ENCODE measurements around the gene PREP. TPM values are rescaled to one million over a fixed set of nuclear protein-coding genes. Genes with fewer than 3 reads are reported as not detected.

PREP gene
- polyA plus RNA-seq, 2 of the 4 experiments (the other 2 are of a cell fraction) = 18.9 to 29.7 TPM

- ChIA-PET CTCF (no interaction called here), POLR2A (no interaction called here)
- no peak overlapping the region for H3K4me3 ChIP-seq
- H3K4me1 ChIP-seq = no peaks in the 10 kb centered on the region
- DNase-seq (ENCODE audit: low read depth in 1 of 2, low spot score in 1 of 2) (no peak), FAIRE-seq (no peak), ATAC-seq (no peak)
- H3K9me3 ChIP-seq = no peaks in the 10 kb centered on the region
- no peak overlapping the region for H3K27ac ChIP-seq
- TF ChIP-seq MAX (IDR thresholded peaks at IDR 0.05) = no peak
- TF ChIP-seq NPAS2 (CRISPR knock-in tag; IDR thresholded peaks at IDR 0.05; ENCODE audit: borderline replicate concordance) = no peak
- TF ChIP-seq, protein P1, sequence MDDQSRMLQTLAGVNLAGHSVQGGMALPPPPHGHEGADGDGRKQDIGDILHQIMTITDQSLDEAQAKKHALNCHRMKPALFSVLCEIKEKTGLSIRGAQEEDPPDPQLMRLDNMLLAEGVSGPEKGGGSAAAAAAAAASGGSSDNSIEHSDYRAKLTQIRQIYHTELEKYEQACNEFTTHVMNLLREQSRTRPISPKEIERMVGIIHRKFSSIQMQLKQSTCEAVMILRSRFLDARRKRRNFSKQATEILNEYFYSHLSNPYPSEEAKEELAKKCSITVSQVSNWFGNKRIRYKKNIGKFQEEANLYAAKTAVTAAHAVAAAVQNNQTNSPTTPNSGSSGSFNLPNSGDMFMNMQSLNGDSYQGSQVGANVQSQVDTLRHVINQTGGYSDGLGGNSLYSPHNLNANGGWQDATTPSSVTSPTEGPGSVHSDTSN (IDR thresholded peaks at IDR 0.05) = no peak
- TF ChIP-seq MAZ (IDR thresholded peaks at IDR 0.05; ENCODE audit: borderline replicate concordance, low read depth, low read length) = no peak
- TF ChIP-seq CBX8 (IDR thresholded peaks at IDR 0.05) = no peak
- TF ChIP-seq RAD21 (conservative IDR thresholded peaks at IDR 0.05 in 1 of 2, IDR thresholded peaks at IDR 0.05 in 1 of 2) = no peak
- no peak for TF ChIP-seq ZC3H11A (IDR thresholded peaks at IDR 0.05)
- no peak for TF ChIP-seq BHLHE40 (IDR thresholded peaks at IDR 0.05; ENCODE audit: low read depth, low read length)
- no peak for TF ChIP-seq KDM1A (IDR thresholded peaks at IDR 0.05; ENCODE audit: low read depth)
- TF ChIP-seq HOXB5 (CRISPR knock-in tag; IDR thresholded peaks at IDR 0.05) = no peak
- TF ChIP-seq HMGXB4 (CRISPR knock-in tag; IDR thresholded peaks at IDR 0.05; ENCODE audit: borderline replicate concordance) = no peak
- no peak for TF ChIP-seq POLR2A (IDR thresholded peaks at IDR 0.05; ENCODE audit: low read length)
- TF ChIP-seq ZNF302 (CRISPR knock-in tag; IDR thresholded peaks at IDR 0.05) = no peak
- no peak overlapping the region for H3K4me2 ChIP-seq
- WGBS (ENCODE audit: missing lambda C conversion rate) = 11% methylated on average over 2 of the region's 2 CpGs
These were observed 159.4 kb downstream of the PREP start for GRCh38 chr6:105243487-105243886.

GRCh38 chr6:105235155-105235554 lies 167.7 kb downstream of the PREP start:
- 69% methylated on average over 3 of the region's 5 CpGs for WGBS (ENCODE audit: missing lambda C conversion rate)
- ChIA-PET CTCF (interaction anchor here (1.6 kb wide), 1 partner anchor 147 kb away, joined by 3 read pairs; no protein-coding TSS in a partner anchor), POLR2A (no interaction called here)
- TF ChIP-seq RCOR1 (IDR thresholded peaks at IDR 0.05; ENCODE audit: low read depth, low read length) (no peak), ZC3H11A (IDR thresholded peaks at IDR 0.05) (no peak), ATOH8 (CRISPR knock-in tag; IDR thresholded peaks at IDR 0.05; ENCODE audit: low read depth) (no peak), NFE2L2 (conservative IDR thresholded peaks at IDR 0.05; ENCODE audit: low read length) (no peak), CEBPB (IDR thresholded peaks at IDR 0.05) (no peak), FOSB (CRISPR knock-in tag; IDR thresholded peaks at IDR 0.05) (no peak), HEYL (CRISPR knock-in tag; IDR thresholded peaks at IDR 0.05) (no peak), KDM5A (IDR thresholded peaks at IDR 0.05) (no peak), FOXS1 (CRISPR knock-in tag; IDR thresholded peaks at IDR 0.05) (no peak), FOSL2 (IDR thresholded peaks at IDR 0.05) (no peak), FOSL2 (CRISPR knock-in tag; IDR thresholded peaks at IDR 0.05) (no peak), ZSCAN20 (CRISPR knock-in tag; IDR thresholded peaks at IDR 0.05) (no peak), CHD4 (IDR thresholded peaks at IDR 0.05; ENCODE audit: borderline replicate concordance) (no peak), SREBF2 (IDR thresholded peaks at IDR 0.05) (no peak), MAX (IDR thresholded peaks at IDR 0.05) (no peak), NR3C1 (IDR thresholded peaks at IDR 0.05) (no peak), HMGXB4 (CRISPR knock-in tag; IDR thresholded peaks at IDR 0.05; ENCODE audit: borderline replicate concordance) (no peak)
- TF ChIP-seq, protein P2, sequence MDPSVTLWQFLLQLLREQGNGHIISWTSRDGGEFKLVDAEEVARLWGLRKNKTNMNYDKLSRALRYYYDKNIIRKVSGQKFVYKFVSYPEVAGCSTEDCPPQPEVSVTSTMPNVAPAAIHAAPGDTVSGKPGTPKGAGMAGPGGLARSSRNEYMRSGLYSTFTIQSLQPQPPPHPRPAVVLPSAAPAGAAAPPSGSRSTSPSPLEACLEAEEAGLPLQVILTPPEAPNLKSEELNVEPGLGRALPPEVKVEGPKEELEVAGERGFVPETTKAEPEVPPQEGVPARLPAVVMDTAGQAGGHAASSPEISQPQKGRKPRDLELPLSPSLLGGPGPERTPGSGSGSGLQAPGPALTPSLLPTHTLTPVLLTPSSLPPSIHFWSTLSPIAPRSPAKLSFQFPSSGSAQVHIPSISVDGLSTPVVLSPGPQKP (IDR thresholded peaks at IDR 0.05; ENCODE audit: low read depth, low read length) = no peak
- TF ChIP-seq, protein P1 (IDR thresholded peaks at IDR 0.05) = no peak
- TF ChIP-seq, protein P3, sequence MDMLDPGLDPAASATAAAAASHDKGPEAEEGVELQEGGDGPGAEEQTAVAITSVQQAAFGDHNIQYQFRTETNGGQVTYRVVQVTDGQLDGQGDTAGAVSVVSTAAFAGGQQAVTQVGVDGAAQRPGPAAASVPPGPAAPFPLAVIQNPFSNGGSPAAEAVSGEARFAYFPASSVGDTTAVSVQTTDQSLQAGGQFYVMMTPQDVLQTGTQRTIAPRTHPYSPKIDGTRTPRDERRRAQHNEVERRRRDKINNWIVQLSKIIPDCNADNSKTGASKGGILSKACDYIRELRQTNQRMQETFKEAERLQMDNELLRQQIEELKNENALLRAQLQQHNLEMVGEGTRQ (IDR thresholded peaks at IDR 0.05) = no peak
- ATAC-seq (no peak), FAIRE-seq (no peak), DNase-seq (ENCODE audit: low read depth in 1 of 2, low spot score in 1 of 2) (no peak)
- no peak overlapping the region for H3K27ac ChIP-seq
- no peaks in the 10 kb centered on the region for H3K9me3 ChIP-seq
- H3K4me2 ChIP-seq = no peak overlapping the region
- H3K4me3 ChIP-seq = no peak overlapping the region
- no peaks in the 10 kb centered on the region for H3K4me1 ChIP-seq

Measured in A549 (cell line).